HepG2 (cell line): ENCODE results near the gene FRMD4A. TPM values are rescaled to one million over a fixed set of nuclear protein-coding genes. Genes with fewer than 3 reads are reported as not detected.
A peak's percentile ranks its signal among the peaks of the same experiment; 100 is the strongest.

Experiments
- CEBPB ChIP-seq: IDR thresholded peaks from 2 replicates; pipeline ENCODE4 v1.6.1; 2011; ENCODE audit warnings: low read depth, low read length, improper control_type of control experiment, borderline replicate concordance
- MTF2 ChIP-seq: sonication (generic); formaldehyde crosslinking; IDR thresholded peaks from 2 replicates; pipeline ENCODE4 v1.5.0; 2020; ENCODE audit warnings: missing genetic modification reagents, borderline replicate concordance
- SRF ChIP-seq: IDR thresholded peaks from 2 replicates; pipeline ENCODE4 v1.6.1; 2011; ENCODE audit warnings: mild to moderate bottlenecking, low read depth, low read length, moderate library complexity
- polyA plus RNA-seq, 8 experiments: library from polyadenylated mRNA; depleted of rRNA in 3 of 8; stranded (reverse) in 7 of 8; unstranded in 1 of 8; fragments of >200 nt; fragmentation: Illumina TruSeq in 4 of 8; extraction: Trizol in 4 of 8; gene quantifications; 2 replicates each; pipeline versions ENCODE4 v1.2.1 to v1.2.3, GENCODE V29; 2011 to 2016; ENCODE audit warnings: low read depth in 4 of 8, missing spikeins in 1 of 8, mixed read lengths in 1 of 8; ENCODE audit not compliant: insufficient read depth in 1 of 8
- total RNA-seq, 5 experiments: library from RNA; depleted of rRNA; stranded (reverse); fragments of >200 nt; fragmentation: Illumina TruSeq; extraction: Trizol; gene quantifications; 2 replicates each; pipeline ENCODE4 v1.2.3, GENCODE V29; 2016; ENCODE audit warnings: low read depth in 1 of 5
- TF ChIP-seq, protein P1 (sequence below): sonication (generic); formaldehyde crosslinking; IDR thresholded peaks from 2 replicates; pipeline ENCODE4 v1.4.0; 2020; ENCODE audit warnings: missing genetic modification reagents
- TF ChIP-seq, protein P2 (sequence below): sonication (generic); formaldehyde crosslinking; IDR thresholded peaks from 2 replicates; pipeline ENCODE4 v1.5.0; 2020; ENCODE audit warnings: missing genetic modification reagents
- TF ChIP-seq, protein P3 (sequence below), 2 experiments: IDR thresholded peaks; 2 replicates each; pipeline ENCODE4 v1.6.1; 2011 to 2012; ENCODE audit warnings: low read length in 2 of 2, borderline replicate concordance in 1 of 2, low read depth in 1 of 2, mild to moderate bottlenecking in 1 of 2, moderate library complexity in 1 of 2
- TF ChIP-seq, protein P4 (sequence below), 2 experiments: sonication (generic) in 1 of 2; formaldehyde crosslinking in 1 of 2; IDR thresholded peaks; 2 replicates each; pipeline versions ENCODE4 v1.4.0 to v1.6.1; 2016 to 2020; ENCODE audit warnings: borderline replicate concordance in 1 of 2, low read depth in 1 of 2, mild to moderate bottlenecking in 1 of 2, missing genetic modification reagents in 1 of 2

The FRMD4A gene
- total and polyA plus RNA-seq, 2 of the 13 experiments (the other 11 are each of a cell fraction or from before 2014, with no cell fraction given) = 0.09 to 0.26 TPM

DNA sequence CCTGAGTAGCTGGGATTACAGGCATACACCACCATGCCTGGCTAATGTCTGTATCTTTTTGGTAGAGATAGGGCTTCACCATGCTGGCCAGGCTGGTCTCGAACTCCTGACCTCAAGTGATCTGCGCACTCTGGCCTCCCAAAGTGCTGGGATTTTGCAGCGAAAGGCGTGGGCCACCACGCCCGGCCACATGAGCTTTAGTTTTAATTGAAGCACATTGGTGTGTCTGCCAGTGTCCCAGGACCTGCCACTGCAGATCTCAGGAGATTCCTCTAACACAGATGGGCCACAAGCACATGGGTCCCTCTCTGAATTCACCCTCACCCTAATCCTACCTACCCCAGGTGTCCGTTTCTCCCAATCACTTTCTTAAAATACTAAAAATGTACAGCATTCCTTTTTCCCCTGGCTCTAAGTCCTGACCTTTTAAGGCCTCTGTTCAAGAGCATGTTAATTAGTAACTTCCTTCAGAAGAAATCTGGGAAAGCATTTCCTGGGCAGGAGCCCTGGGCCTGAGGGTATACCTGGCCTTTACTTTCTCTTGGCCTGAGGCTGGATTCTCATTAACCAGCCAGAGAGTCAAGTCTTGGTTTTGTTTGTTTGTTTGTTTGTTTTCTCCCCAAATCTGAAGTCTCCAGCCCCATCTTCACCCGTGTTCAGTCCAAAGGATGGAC, 661.4 kb downstream of the FRMD4A start (continued):
- TF ChIP-seq, protein P1, sequence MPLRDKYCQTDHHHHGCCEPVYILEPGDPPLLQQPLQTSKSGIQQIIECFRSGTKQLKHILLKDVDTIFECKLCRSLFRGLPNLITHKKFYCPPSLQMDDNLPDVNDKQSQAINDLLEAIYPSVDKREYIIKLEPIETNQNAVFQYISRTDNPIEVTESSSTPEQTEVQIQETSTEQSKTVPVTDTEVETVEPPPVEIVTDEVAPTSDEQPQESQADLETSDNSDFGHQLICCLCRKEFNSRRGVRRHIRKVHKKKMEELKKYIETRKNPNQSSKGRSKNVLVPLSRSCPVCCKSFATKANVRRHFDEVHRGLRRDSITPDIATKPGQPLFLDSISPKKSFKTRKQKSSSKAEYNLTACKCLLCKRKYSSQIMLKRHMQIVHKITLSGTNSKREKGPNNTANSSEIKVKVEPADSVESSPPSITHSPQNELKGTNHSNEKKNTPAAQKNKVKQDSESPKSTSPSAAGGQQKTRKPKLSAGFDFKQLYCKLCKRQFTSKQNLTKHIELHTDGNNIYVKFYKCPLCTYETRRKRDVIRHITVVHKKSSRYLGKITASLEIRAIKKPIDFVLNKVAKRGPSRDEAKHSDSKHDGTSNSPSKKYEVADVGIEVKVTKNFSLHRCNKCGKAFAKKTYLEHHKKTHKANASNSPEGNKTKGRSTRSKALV (CRISPR knock-in tag) = no peak
- TF ChIP-seq, protein P2, sequence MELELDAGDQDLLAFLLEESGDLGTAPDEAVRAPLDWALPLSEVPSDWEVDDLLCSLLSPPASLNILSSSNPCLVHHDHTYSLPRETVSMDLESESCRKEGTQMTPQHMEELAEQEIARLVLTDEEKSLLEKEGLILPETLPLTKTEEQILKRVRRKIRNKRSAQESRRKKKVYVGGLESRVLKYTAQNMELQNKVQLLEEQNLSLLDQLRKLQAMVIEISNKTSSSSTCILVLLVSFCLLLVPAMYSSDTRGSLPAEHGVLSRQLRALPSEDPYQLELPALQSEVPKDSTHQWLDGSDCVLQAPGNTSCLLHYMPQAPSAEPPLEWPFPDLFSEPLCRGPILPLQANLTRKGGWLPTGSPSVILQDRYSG (CRISPR knock-in tag) = no peak
- TF ChIP-seq MTF2 (CRISPR knock-in tag) = no peak
- TF ChIP-seq, protein P3, sequence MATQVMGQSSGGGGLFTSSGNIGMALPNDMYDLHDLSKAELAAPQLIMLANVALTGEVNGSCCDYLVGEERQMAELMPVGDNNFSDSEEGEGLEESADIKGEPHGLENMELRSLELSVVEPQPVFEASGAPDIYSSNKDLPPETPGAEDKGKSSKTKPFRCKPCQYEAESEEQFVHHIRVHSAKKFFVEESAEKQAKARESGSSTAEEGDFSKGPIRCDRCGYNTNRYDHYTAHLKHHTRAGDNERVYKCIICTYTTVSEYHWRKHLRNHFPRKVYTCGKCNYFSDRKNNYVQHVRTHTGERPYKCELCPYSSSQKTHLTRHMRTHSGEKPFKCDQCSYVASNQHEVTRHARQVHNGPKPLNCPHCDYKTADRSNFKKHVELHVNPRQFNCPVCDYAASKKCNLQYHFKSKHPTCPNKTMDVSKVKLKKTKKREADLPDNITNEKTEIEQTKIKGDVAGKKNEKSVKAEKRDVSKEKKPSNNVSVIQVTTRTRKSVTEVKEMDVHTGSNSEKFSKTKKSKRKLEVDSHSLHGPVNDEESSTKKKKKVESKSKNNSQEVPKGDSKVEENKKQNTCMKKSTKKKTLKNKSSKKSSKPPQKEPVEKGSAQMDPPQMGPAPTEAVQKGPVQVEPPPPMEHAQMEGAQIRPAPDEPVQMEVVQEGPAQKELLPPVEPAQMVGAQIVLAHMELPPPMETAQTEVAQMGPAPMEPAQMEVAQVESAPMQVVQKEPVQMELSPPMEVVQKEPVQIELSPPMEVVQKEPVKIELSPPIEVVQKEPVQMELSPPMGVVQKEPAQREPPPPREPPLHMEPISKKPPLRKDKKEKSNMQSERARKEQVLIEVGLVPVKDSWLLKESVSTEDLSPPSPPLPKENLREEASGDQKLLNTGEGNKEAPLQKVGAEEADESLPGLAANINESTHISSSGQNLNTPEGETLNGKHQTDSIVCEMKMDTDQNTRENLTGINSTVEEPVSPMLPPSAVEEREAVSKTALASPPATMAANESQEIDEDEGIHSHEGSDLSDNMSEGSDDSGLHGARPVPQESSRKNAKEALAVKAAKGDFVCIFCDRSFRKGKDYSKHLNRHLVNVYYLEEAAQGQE (IDR thresholded peaks at IDR 0.05; ENCODE audit: borderline replicate concordance in 1 of 2, low read depth in 1 of 2, low read length in 2 of 2) = no peak
- TF ChIP-seq CEBPB = no peak
- TF ChIP-seq SRF = 0 out of 2 replicates have a peak, but pooled peaks have one; percentile 22
- TF ChIP-seq, protein P4, sequence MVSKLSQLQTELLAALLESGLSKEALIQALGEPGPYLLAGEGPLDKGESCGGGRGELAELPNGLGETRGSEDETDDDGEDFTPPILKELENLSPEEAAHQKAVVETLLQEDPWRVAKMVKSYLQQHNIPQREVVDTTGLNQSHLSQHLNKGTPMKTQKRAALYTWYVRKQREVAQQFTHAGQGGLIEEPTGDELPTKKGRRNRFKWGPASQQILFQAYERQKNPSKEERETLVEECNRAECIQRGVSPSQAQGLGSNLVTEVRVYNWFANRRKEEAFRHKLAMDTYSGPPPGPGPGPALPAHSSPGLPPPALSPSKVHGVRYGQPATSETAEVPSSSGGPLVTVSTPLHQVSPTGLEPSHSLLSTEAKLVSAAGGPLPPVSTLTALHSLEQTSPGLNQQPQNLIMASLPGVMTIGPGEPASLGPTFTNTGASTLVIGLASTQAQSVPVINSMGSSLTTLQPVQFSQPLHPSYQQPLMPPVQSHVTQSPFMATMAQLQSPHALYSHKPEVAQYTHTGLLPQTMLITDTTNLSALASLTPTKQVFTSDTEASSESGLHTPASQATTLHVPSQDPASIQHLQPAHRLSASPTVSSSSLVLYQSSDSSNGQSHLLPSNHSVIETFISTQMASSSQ (IDR thresholded peaks at IDR 0.05; ENCODE audit: low read depth) = peak; percentile 37; the same call in 1 of the 2 replicates
- TF ChIP-seq, protein P4 (CRISPR knock-in tag; IDR thresholded peaks at IDR 0.05; ENCODE audit: borderline replicate concordance) = no peak
- TF ChIP-seq, all 625 proteins: peak for 2
